GM21723 (cell line): ENCODE data around the gene EXOC2.

Experiments
- ATAC-seq: cut with Tn5 transposase; IDR thresholded peaks from one replicate; pipeline ENCODE4 v1.9.1; 2021; ENCODE audit warnings: mild to moderate bottlenecking, moderate library complexity; ENCODE audit not compliant: unreplicated experiment

The EXOC2 gene

GRCh38 chr6:540490-540889 is 152.4 kb downstream of the EXOC2 start:
- no peak for ATAC-seq

DNA sequence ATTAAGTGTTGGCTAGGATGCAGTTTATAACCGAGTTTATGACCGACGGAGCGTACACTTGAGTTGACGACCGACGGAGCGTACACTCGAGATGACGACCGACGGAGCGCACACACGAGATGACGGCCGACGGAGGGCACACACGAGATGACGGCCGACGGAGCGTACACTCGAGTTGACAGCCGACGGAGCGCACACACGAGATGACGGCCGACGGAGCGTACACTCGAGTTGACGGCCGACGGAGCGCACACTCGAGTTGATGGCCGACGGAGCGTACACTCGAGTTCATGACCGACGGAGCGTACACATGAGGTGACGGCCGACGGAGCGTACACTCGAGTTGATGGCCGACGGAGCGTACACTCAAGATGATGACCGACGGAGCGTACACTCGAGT is 155.8 kb downstream of the EXOC2 start:
- no peak for ATAC-seq

DNA sequence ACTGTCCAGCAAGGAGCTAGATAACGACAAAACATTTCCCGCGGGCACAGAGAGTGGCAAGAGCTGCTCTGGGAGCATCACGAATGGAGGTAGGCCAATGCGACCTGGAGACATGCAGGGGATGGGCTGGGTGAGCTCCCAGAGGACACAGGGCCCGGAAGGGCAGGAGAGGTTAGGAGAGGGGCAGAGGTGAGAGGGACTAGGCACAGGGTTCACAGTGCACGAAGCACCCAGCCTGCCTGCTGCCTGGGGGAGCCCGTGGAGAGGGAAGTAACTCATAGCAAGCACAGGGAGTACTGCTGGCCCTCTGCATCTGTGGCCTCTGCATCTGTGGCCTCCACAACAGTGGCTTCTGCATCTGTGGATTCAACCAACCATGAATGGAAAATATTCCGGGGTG is 162.5 kb downstream of the EXOC2 start:
- no peak for ATAC-seq

DNA sequence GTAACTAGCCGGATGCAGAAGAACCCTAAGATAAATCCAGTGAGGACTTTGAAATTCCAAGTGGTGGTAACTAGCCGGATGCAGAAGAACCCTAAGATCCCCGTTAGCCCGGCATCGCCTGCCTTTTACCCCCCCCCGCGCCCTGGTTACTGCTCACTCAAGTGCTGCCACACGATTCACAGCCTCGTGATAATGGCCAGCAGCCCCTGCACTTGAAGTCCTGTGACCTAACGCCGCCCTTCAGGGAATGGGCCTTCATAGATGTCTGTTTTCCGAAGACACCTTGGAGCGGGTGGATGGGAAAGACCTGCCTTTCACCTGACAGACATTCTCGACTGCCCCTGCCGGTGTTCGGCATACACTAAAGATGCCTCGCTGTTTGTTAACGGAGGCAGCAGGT is 163.9 kb downstream of the EXOC2 start:
- no peak for ATAC-seq

DNA sequence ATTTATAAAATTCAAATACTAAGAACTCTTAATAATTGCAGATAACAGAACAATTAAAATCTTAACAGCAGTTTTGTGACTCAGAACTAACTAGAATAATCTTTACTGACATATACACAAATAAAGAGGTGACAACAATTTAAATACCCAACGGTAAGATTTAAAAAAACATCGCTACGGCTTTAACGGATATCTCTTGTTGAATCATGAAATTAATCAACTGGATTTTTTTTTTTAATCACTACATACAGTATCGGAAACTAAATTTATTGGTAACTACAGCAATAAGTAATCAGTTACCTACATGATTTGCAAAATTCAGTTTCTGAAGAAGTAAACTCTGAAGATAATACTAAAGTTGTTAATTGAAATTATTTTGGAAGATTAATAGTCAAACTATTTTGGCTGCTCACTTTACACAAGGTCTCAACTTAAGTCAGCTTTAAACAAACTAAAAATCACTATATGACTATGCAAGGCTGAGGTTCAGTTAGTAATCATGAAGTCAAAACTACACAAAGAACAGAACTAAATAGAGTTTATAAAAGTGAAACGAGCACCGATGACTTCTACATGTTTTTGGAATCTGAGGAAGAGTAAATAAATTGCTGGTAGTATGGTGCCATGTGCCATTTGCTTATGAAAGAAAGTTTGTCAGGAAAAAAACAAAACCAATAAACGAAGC is 164.8 kb downstream of the EXOC2 start:
- no peak for ATAC-seq

GRCh38 chr6:524803-525202 is 168.1 kb downstream of the EXOC2 start:
- ATAC-seq = no peak

DNA sequence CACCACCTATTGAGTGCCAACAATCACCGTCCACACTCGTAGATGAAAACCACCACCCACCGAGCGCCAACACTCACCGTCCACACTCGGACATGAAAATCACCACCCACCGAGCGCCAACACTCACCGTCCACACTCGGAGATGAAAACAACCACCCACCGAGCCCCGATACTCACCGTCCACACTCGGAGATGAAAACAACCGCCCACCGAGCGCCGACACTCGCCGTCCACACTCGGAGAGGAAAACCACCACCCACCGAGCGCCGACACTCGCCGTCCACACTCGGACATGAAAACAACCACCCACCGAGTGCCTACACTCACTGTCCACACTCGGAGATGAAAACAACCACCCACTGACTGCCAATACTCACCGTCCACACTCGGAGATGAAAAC is 172.1 kb downstream of the EXOC2 start:
- ATAC-seq = no peak

- ATAC-seq = no peak
Observed at GRCh38 chr6:518218-518617, 174.7 kb downstream of the EXOC2 start.

DNA sequence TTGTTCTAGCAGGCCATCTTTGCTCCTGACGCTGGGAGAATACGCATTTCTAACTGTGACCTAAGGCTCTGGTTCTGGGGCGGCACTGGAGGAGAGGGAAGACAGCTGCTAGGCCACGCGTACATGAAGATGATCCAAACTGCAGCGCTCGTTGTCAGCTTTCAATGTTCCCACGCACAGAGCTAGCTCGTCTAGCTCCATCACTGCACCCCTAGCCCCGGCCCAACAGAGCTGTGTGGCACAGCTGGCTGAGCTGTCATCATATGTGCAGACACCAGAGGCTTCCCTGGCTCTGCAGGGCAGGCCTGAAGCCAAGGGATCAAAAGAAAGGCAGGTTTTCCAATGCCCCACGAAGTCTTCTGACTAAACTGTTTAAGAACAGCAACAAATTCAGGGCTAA is 176.7 kb downstream of the EXOC2 start:
- ATAC-seq = no peak

DNA sequence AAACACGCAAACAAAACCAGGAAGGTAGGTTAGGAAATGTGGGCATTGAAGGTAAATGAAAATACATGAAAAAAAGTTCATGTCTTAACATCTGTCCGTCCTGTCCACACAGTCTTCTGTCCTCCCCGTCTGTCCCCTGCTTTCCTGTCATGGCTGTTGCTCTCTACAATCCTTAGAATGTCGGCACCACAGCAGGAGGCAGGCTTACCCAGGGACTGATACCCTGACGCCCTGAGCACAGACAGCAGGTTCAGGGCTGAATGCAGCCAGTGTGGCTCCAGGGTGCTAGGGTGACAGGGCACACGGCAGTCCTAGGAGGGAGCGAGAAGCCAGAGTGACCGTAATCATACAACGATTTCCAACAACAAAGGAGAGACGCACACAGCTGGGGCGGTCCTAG is 177.7 kb downstream of the EXOC2 start:
- ATAC-seq = no peak

GRCh38 chr6:514396-514978 is 178.5 kb downstream of the EXOC2 start:
- ATAC-seq = no peak

DNA sequence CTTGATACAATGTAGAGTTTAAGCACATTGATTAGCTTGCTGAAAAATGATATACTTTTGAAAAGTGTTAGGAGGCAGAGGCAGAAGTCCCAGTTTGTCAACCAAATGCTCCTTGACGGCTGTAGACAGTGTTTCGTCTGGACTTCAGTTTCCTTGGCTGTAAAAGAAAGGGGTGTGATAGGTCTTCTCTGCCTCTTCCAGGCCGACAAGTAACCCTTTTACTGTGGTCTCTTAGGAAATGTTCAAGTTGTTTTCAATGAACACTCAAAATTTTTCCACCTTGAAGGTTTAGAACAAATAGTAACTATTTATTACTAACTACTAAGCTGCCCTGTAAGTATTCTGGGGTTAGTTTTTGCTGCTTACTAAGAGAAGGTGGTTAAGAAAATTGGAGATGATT is 179.0 kb downstream of the EXOC2 start:
- no peak for ATAC-seq

DNA sequence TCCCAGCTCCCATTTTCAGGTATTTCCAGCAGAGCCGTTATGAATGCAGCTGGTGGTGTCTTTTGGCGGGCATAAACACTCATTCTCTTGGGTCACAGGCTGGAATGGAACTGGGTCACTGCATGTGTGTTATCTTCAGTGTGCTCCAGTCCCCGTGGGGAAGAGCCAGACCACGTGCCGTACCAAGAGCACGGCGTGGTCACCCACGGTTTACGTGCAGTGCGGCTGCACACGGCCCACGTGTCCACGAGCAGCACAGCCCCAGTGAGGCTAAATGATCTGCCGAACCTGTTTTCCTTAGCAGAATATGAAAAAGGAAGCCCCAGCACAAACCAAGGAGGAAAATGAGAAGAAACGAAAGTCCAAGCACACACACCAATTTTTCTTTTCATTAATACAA is 179.9 kb downstream of the EXOC2 start:
- ATAC-seq = no peak

GRCh38 chr6:511488-512137 is 181.3 kb downstream of the EXOC2 start:
- ATAC-seq = no peak

DNA sequence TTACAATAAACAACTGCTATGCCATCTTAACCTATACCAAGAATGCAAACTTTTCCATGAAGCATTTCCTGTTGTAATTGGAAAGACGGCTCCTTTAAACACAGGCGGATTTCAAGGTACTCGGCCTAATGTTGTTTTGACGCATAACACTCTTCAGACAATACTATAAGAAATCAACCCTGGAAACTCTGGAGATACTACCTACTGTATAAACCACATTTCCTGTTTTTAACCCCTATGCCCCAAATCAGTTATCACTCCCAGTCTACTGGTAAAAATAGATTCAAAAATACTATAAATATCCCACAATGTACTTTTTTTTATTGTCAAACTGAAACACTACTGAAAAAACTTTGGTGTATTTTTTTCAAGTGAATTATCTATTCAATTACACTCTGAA is 183.3 kb downstream of the EXOC2 start:
- ATAC-seq = no peak

DNA sequence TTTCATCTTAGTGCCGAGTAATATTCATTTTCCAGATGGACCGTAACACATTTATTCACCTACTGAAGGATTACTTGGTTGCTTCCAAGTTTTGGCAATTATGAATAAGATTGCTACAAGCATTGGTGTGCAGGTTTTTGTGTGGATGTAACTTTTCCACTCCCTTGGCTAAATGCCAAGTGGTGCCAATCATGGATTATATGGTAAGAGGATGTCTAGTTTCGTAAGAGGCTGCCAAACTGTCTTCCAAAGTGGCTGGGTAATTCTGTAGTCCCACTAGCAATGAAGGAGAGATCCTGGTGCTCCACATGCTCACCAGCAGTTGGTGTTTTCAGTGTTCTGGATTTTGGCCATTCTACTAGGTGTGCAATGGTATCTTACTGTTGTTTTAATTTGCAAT is 184.3 kb downstream of the EXOC2 start:
- no peak for ATAC-seq

GRCh38 chr6:508006-508405 is 184.9 kb downstream of the EXOC2 start:
- ATAC-seq = no peak

DNA sequence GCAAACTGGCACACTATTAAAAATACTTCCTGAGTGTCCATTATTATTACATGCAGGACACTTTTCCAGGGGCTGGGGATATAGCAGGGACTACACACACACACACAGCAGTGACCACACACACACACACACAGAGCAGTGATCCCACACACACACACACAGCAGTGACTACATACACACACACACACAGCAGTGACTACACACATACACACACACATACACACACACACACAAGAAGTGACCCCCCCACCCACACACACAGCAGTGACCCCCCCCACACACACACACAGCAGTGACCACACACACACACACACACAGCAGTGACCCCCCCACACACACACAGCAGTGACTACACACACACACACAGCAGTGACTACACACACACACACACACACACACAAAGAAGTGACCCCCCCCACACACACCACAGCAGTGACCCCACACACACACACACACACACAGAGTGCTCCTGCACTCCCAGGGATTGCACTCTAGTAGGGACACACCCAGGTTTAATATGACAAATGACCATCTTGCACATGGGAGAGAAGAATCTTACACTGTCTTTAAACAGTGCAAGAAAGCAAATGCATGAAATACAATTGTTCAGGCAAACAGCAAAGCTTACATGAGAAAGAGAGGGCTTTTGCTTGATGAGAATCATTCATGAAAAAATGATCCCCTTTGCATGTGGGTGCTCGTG is 185.9 kb downstream of the EXOC2 start:
- no peak for ATAC-seq

DNA sequence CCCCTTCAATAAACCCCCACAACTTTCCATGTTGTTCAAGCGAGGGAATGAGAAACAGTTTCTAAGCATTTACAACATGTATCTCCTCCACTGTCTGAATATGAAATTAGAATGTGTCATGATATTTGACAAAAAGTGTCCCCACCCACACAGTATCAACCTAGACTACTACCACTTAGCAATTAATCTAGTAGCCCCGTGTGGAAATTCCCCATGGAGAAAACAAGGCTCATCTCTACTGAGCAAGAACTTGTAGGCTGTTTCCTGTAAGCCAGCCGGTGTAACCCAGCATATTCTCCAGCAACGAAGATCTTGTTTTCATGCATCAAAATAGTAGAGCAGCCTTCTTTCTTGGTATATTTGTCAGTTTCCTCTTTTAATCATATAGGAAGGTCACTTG is 186.4 kb downstream of the EXOC2 start:
- no peak for ATAC-seq

DNA sequence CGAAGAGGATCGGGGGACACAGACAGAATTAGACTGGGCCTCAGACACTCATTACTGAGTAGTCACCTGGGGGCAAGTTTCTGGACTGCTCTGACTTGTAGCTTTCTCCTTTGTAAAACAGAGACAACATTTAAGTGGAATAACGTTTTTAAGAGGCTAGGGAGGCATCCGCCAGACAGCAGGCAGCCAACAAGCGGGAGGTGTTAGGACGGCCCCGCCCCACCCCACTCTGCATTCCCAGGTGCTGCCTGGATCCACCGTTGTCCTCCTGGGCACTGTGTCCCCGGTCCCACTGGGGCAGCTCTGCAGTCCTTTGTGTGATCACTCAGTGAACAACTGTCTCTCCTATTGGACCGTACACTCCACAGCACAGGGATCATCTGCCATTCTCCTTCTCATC is 187.6 kb downstream of the EXOC2 start:
- ATAC-seq = no peak

GRCh38 chr6:504446-504980 is 188.4 kb downstream of the EXOC2 start:
- no peak for ATAC-seq
